Measurements from ENCODE around the gene PRKRIP1. TPM values are rescaled to one million over a fixed set of nuclear protein-coding genes. Genes with fewer than 3 reads are reported as not detected.
"Not testable (repeated sequence)": the region's sequence is repeated elsewhere in the genome, so short reads cannot be mapped to it uniquely, and the experiment has no call there.

The PRKRIP1 gene
- total RNA-seq, 1 donor from 2014 or later, result 41.3 TPM

- H3K4me1 Mint-ChIP-seq (ENCODE audit: unreplicated experiment), result no peaks in the 10 kb centered on the region
- peaks cover 4% of the 10 kb centered on the region for H3K36me3 Mint-ChIP-seq (ENCODE audit: low read depth, unreplicated experiment)
- no peak overlapping the region for H3K4me3 Mint-ChIP-seq (ENCODE audit: unreplicated experiment)
- H3K9me3 Mint-ChIP-seq (ENCODE audit: unreplicated experiment), result no peaks in the 10 kb centered on the region
- peak overlapping the region; percentile 42 for H3K27ac Mint-ChIP-seq (ENCODE audit: unreplicated experiment)
- DNase-seq (ENCODE audit: low spot score), result no peak
- TF ChIP-seq CTCF (IDR thresholded peaks at IDR 0.05; ENCODE audit: unreplicated experiment), result no peak
- H3K27me3 Mint-ChIP-seq (ENCODE audit: unreplicated experiment), result peaks cover 2% of the 10 kb centered on the region
Observed at GRCh38 chr7:102453319-102453718, 57.2 kb downstream of the PRKRIP1 start.

- Mint-ChIP-seq H3K4me3 (ENCODE audit: unreplicated experiment) (no peak overlapping the region), H3K36me3 (ENCODE audit: low read depth, unreplicated experiment) (peaks cover 4% of the 10 kb centered on the region), H3K27ac (ENCODE audit: unreplicated experiment) (no peak overlapping the region), H3K27me3 (ENCODE audit: unreplicated experiment) (peaks cover 2% of the 10 kb centered on the region), H3K4me1 (ENCODE audit: unreplicated experiment) (no peaks in the 10 kb centered on the region), H3K9me3 (ENCODE audit: unreplicated experiment) (no peaks in the 10 kb centered on the region)
- DNase-seq (ENCODE audit: low spot score), result no peak
- TF ChIP-seq CTCF (IDR thresholded peaks at IDR 0.05; ENCODE audit: unreplicated experiment), result no peak
Observed at GRCh38 chr7:102454468-102454867, 58.3 kb downstream of the PRKRIP1 start.

- not testable (repeated sequence) for DNase-seq (ENCODE audit: low spot score); H3K27me3 Mint-ChIP-seq (ENCODE audit: unreplicated experiment); H3K36me3 Mint-ChIP-seq (ENCODE audit: low read depth, unreplicated experiment); H3K4me1 Mint-ChIP-seq (ENCODE audit: unreplicated experiment); H3K27ac Mint-ChIP-seq (ENCODE audit: unreplicated experiment); H3K9me3 Mint-ChIP-seq (ENCODE audit: unreplicated experiment)
- peak overlapping the region; percentile 68 for H3K4me3 Mint-ChIP-seq (ENCODE audit: unreplicated experiment)
Observed at GRCh38 chr7:102454932-102455331, 58.8 kb downstream of the PRKRIP1 start.

- Mint-ChIP-seq H3K27me3 (ENCODE audit: unreplicated experiment) (peaks cover 2% of the 10 kb centered on the region), H3K9me3 (ENCODE audit: unreplicated experiment) (no peaks in the 10 kb centered on the region), H3K4me1 (ENCODE audit: unreplicated experiment) (no peaks in the 10 kb centered on the region), H3K27ac (ENCODE audit: unreplicated experiment) (no peak overlapping the region), H3K36me3 (ENCODE audit: low read depth, unreplicated experiment) (peaks cover 5% of the 10 kb centered on the region), H3K4me3 (ENCODE audit: unreplicated experiment) (no peak overlapping the region)
- no peak for DNase-seq (ENCODE audit: low spot score)
- TF ChIP-seq CTCF (IDR thresholded peaks at IDR 0.05; ENCODE audit: unreplicated experiment), result no peak
Observed at GRCh38 chr7:102455596-102455995, 59.4 kb downstream of the PRKRIP1 start.

GRCh38 chr7:102456327-102456726 is 60.2 kb downstream of the PRKRIP1 start:
- Mint-ChIP-seq H3K36me3 (ENCODE audit: low read depth, unreplicated experiment) (peaks cover 8% of the 10 kb centered on the region), H3K27me3 (ENCODE audit: unreplicated experiment) (peaks cover 2% of the 10 kb centered on the region), H3K4me1 (ENCODE audit: unreplicated experiment) (no peaks in the 10 kb centered on the region), H3K27ac (ENCODE audit: unreplicated experiment) (no peak overlapping the region), H3K4me3 (ENCODE audit: unreplicated experiment) (no peak overlapping the region), H3K9me3 (ENCODE audit: unreplicated experiment) (no peaks in the 10 kb centered on the region)
- DNase-seq (ENCODE audit: low spot score), result no peak
- no peak for TF ChIP-seq CTCF (IDR thresholded peaks at IDR 0.05; ENCODE audit: unreplicated experiment)

All from endothelial cell (in vitro differentiated cells).